22Rv1 (cell line): ENCODE data around the gene LSM7.

Experiments
- CTCF ChIP-seq: fragments of 450-650 bp; IDR thresholded peaks from 2 replicates; pipeline ENCODE4 v1.5.1; 2017; ENCODE audit warnings: mild to moderate bottlenecking
- ZFX ChIP-seq: fragments of 450-650 bp; IDR thresholded peaks from 2 replicates; pipeline ENCODE4 v1.6.1; 2017; ENCODE audit warnings: antibody characterized with exemption, borderline replicate concordance

- TF ChIP-seq ZFX (no peak), CTCF (no peak)
These were observed 49.8 kb downstream of the LSM7 start for GRCh38 chr19:2278459-2279158.
